HepG2 (cell line): Measurements from ENCODE around the gene ACADVL. TPM values are rescaled to one million over a fixed set of nuclear protein-coding genes. Genes with fewer than 3 reads are reported as not detected.

Source experiments
- CREM ChIP-seq, 2 experiments: sonication (generic) in 1 of 2; formaldehyde crosslinking in 1 of 2; IDR thresholded peaks; 2 replicates each; pipeline versions ENCODE4 v1.4.0 to v1.6.1; 2016 to 2020; ENCODE audit warnings: antibody characterized with exemption in 1 of 2, mild to moderate bottlenecking in 1 of 2, missing genetic modification reagents in 1 of 2
- GABPB1 ChIP-seq: IDR thresholded peaks from 2 replicates; pipeline ENCODE4 v1.6.1; 2016; ENCODE audit warnings: mild to moderate bottlenecking, missing genetic modification reagents, moderate library complexity, missing compliant biosample characterization
- HOXA3 ChIP-seq: sonication (generic); formaldehyde crosslinking; IDR thresholded peaks from 2 replicates; pipeline ENCODE4 v1.5.0; 2020; ENCODE audit warnings: missing genetic modification reagents
- IRF2 ChIP-seq: IDR thresholded peaks from 2 replicates; pipeline ENCODE4 v1.6.1; 2018; ENCODE audit warnings: missing genetic modification reagents, missing compliant biosample characterization
- KAT8 ChIP-seq: IDR thresholded peaks from 2 replicates; pipeline ENCODE4 v1.6.1; 2016; ENCODE audit warnings: missing genetic modification reagents, missing compliant biosample characterization
- KDM2A ChIP-seq: sonication (generic); formaldehyde crosslinking; IDR thresholded peaks from 2 replicates; pipeline ENCODE4 v1.4.0; 2020; ENCODE audit warnings: low read depth, missing genetic modification reagents, borderline replicate concordance
- MXI1 ChIP-seq: IDR thresholded peaks from 3 replicates; pipeline ENCODE4 v1.6.1; 2012; ENCODE audit warnings: low read depth, low read length, inconsistent platforms, borderline replicate concordance
- NR2F2 ChIP-seq: IDR thresholded peaks from 2 replicates; pipeline ENCODE4 v1.6.1; 2012; ENCODE audit warnings: low read depth, inconsistent platforms, borderline replicate concordance
- PHF8 ChIP-seq: sonication (generic); formaldehyde crosslinking; IDR thresholded peaks from 2 replicates; pipeline ENCODE4 v1.5.0; 2020; ENCODE audit warnings: missing genetic modification reagents
- TFAP4 ChIP-seq: sonication (generic); IDR thresholded peaks from 2 replicates; pipeline ENCODE4 v1.6.1; 2016; ENCODE audit warnings: low read depth, borderline replicate concordance
- THAP11 ChIP-seq: IDR thresholded peaks from 2 replicates; pipeline ENCODE4 v1.6.1; 2016; ENCODE audit warnings: missing biosample characterization, missing genetic modification reagents
- USF2 ChIP-seq, 2 experiments: sonication (generic) in 1 of 2; formaldehyde crosslinking in 1 of 2; IDR thresholded peaks; 2 replicates each; pipeline versions ENCODE4 v1.5.1 to v1.6.1; 2011 to 2020; ENCODE audit warnings: borderline replicate concordance in 1 of 2, low read depth in 1 of 2, low read length in 1 of 2, mild to moderate bottlenecking in 1 of 2, missing genetic modification reagents in 1 of 2, moderate library complexity in 1 of 2
- YY1 ChIP-seq: IDR thresholded peaks from 2 replicates; pipeline ENCODE4 v1.6.1; 2011; ENCODE audit warnings: low read length, low read depth, moderate library complexity, mild to moderate bottlenecking; ENCODE audit not compliant: insufficient read depth, insufficient replicate concordance
- ZHX2 ChIP-seq, 2 experiments: sonication (generic) in 1 of 2; formaldehyde crosslinking in 1 of 2; IDR thresholded peaks; 2 replicates each; pipeline versions ENCODE4 v1.6.1 to v1.9.0; 2014 to 2022; ENCODE audit warnings: antibody characterized with exemption in 1 of 2, borderline replicate concordance in 1 of 2, inconsistent platforms in 1 of 2, low read depth in 1 of 2, missing genetic modification reagents in 1 of 2
- ZMYM2 ChIP-seq: sonication (generic); formaldehyde crosslinking; IDR thresholded peaks from 2 replicates; pipeline ENCODE4 v1.8.0; 2022; ENCODE audit warnings: mild to moderate bottlenecking, missing genetic modification reagents
- ZNF143 ChIP-seq: sonication (generic); formaldehyde crosslinking; IDR thresholded peaks from 2 replicates; pipeline ENCODE4 v1.4.0; 2020; ENCODE audit warnings: missing genetic modification reagents
- ZNF33B ChIP-seq: sonication (generic); formaldehyde crosslinking; IDR thresholded peaks from 2 replicates; pipeline ENCODE4 v1.5.1; 2020; ENCODE audit warnings: mild to moderate bottlenecking, missing genetic modification reagents
- ZNF652 ChIP-seq: IDR thresholded peaks from 2 replicates; pipeline ENCODE4 v1.6.1; 2016; ENCODE audit warnings: low read depth, borderline replicate concordance
- ZNF670 ChIP-seq: sonication (generic); formaldehyde crosslinking; IDR thresholded peaks from 2 replicates; pipeline ENCODE4 v1.8.0; 2022; ENCODE audit warnings: mild to moderate bottlenecking, missing genetic modification reagents, borderline replicate concordance
- polyA plus RNA-seq, 8 experiments: library from polyadenylated mRNA; depleted of rRNA in 3 of 8; stranded (reverse) in 7 of 8; unstranded in 1 of 8; fragments of >200 nt; fragmentation: Illumina TruSeq in 4 of 8; extraction: Trizol in 4 of 8; gene quantifications; 2 replicates each; pipeline versions ENCODE4 v1.2.1 to v1.2.3, GENCODE V29; 2011 to 2016; ENCODE audit warnings: low read depth in 4 of 8, missing spikeins in 1 of 8, mixed read lengths in 1 of 8; ENCODE audit not compliant: insufficient read depth in 1 of 8
- total RNA-seq, 5 experiments: library from RNA; depleted of rRNA; stranded (reverse); fragments of >200 nt; fragmentation: Illumina TruSeq; extraction: Trizol; gene quantifications; 2 replicates each; pipeline ENCODE4 v1.2.3, GENCODE V29; 2016; ENCODE audit warnings: low read depth in 1 of 5

The ACADVL gene
- total and polyA plus RNA-seq, 2 of the 13 experiments (the other 11 are each of a cell fraction or from before 2014, with no cell fraction given) = 219 to 412 TPM

- TF ChIP-seq MXI1 = peak; percentile 21; the same call in 1 of the 3 replicates
- no peak for TF ChIP-seq ZMYM2 (CRISPR knock-in tag)
- no peak for TF ChIP-seq ZNF670 (CRISPR knock-in tag)
- TF ChIP-seq TFAP4 = peak; percentile 99
- TF ChIP-seq USF2 (IDR thresholded peaks at IDR 0.05; ENCODE audit: low read depth, low read length) = peak; percentile 35
- TF ChIP-seq USF2 (CRISPR knock-in tag; IDR thresholded peaks at IDR 0.05; ENCODE audit: borderline replicate concordance) = peak; percentile 61; the same call in 1 of the 2 replicates
- TF ChIP-seq ZNF652 (CRISPR knock-in tag) = no peak
- TF ChIP-seq KAT8 = 0 out of 2 replicates have a peak, but pooled peaks have one; percentile 18
- TF ChIP-seq KDM2A (CRISPR knock-in tag) = peak; percentile 21; the same call in 1 of the 2 replicates
- peak; percentile 97 for TF ChIP-seq THAP11 (CRISPR knock-in tag)
- TF ChIP-seq ZHX2 (IDR thresholded peaks at IDR 0.05; ENCODE audit: low read depth) = 0 out of 2 replicates have a peak, but pooled peaks have one; percentile 58
- no peak for TF ChIP-seq ZHX2 (CRISPR knock-in tag; IDR thresholded peaks at IDR 0.05; ENCODE audit: borderline replicate concordance)
- TF ChIP-seq YY1 = peak; percentile 58
- peak; percentile 39; the same call in 1 of the 2 replicates for TF ChIP-seq ZNF33B (CRISPR knock-in tag)
- TF ChIP-seq HOXA3 (CRISPR knock-in tag) = peak; percentile 41; the same call in 1 of the 2 replicates
- TF ChIP-seq IRF2 = peak; percentile 96
- 0 out of 2 replicates have a peak, but pooled peaks have one; percentile 17 for TF ChIP-seq PHF8 (CRISPR knock-in tag)
- peak; percentile 95 for TF ChIP-seq ZNF143
- TF ChIP-seq GABPB1 (CRISPR knock-in tag) = peak; percentile 84
- TF ChIP-seq NR2F2 = peak; percentile 36; the same call in 1 of the 2 replicates
- peak; percentile 97 for TF ChIP-seq CREM (IDR thresholded peaks at IDR 0.05)
- TF ChIP-seq CREM (CRISPR knock-in tag; IDR thresholded peaks at IDR 0.05) = no peak
These were observed 28.0 kb upstream of the ACADVL start (continued) for GRCh38 chr17:7191571-7192270.
